Body of pancreas (tissue), 4 donors: ENCODE measurements around the gene ITGAX.

Experiments
- CTCF ChIP-seq, 7 experiments: fragments of 450-650 bp in 4 of 7; fragments of 200-600 bp in 3 of 7; sonication (generic) in 3 of 7; IDR thresholded peaks; one replicate each; pipeline ENCODE4 v1.5.1; 2016 to 2019; ENCODE audit warnings: antibody characterized with exemption in 7 of 7
- POLR2A ChIP-seq, 3 donors: fragments of 450-650 bp; IDR thresholded peaks; one replicate each; pipeline ENCODE4 v1.6.1; 2016; ENCODE audit warnings: antibody characterized with exemption in 3 of 3, mild to moderate bottlenecking in 2 of 3

- no peak for TF ChIP-seq CTCF (IDR thresholded peaks at IDR 0.05)
- TF ChIP-seq POLR2A (IDR thresholded peaks at IDR 0.05), result no peak
Measured at GRCh38 chr16:31361201-31362110, 6.5 kb downstream of the ITGAX start.
